Measurements from ENCODE around the gene DNASE1L3.

- TF ChIP-seq, protein P1, sequence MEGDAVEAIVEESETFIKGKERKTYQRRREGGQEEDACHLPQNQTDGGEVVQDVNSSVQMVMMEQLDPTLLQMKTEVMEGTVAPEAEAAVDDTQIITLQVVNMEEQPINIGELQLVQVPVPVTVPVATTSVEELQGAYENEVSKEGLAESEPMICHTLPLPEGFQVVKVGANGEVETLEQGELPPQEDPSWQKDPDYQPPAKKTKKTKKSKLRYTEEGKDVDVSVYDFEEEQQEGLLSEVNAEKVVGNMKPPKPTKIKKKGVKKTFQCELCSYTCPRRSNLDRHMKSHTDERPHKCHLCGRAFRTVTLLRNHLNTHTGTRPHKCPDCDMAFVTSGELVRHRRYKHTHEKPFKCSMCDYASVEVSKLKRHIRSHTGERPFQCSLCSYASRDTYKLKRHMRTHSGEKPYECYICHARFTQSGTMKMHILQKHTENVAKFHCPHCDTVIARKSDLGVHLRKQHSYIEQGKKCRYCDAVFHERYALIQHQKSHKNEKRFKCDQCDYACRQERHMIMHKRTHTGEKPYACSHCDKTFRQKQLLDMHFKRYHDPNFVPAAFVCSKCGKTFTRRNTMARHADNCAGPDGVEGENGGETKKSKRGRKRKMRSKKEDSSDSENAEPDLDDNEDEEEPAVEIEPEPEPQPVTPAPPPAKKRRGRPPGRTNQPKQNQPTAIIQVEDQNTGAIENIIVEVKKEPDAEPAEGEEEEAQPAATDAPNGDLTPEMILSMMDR (IDR thresholded peaks at IDR 0.05; ENCODE audit: poor library complexity), result no peak
- TF ChIP-seq EZH2phosphoT487 (IDR thresholded peaks at IDR 0.05; ENCODE audit: low read depth, severe bottlenecking, unreplicated experiment), result no peak
- no peak for TF ChIP-seq EZH2 (IDR thresholded peaks at IDR 0.05; ENCODE audit: borderline replicate concordance)
These were observed 31.6 kb upstream of the DNASE1L3 start for GRCh38 chr3:58242340-58242739.
